ENCODE results near the gene PDCD7.
"Not testable (repeated sequence)": the region's sequence is repeated elsewhere in the genome, so short reads cannot be mapped to it uniquely, and the experiment has no call there.

The PDCD7 gene

DNA sequence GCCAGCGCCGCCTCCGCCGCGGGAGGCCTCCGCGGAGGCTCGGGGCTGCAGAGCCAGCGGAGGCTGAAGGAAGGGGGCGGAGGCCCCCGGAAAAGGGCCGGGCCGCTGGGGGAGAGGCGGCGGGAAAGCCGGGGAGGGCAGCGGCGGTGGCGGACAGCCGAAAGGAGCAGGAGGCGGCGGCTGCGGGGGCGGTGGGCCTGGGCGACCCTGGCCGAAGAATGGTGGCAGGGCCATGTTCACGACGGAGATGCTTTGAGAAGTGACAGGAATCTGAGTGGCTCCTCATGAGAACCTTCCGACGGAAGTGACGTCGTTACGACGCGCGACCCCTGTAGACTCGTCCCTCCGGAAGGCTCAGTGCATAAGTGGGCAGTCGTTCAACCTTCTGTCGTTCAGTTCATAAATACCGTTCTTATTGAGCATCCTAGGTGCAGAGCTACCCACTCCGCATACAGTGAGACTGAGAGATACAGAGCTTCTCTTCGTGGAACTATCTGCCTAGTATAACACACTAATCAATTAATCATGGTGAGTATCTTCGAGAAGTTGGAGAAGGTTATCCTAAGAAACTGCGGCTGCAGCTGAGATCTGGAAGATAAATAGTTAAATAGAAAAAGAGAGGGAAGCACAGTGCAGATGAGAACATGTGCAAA is at the start of gene PDCD7:
TSS of gene PDCD7 (minus strand) at position 261 of the 653 bp plus-strand sequence. CDS start at position 234, 27 bp downstream.
- peak; percentile 89 for DNase-seq

DNA sequence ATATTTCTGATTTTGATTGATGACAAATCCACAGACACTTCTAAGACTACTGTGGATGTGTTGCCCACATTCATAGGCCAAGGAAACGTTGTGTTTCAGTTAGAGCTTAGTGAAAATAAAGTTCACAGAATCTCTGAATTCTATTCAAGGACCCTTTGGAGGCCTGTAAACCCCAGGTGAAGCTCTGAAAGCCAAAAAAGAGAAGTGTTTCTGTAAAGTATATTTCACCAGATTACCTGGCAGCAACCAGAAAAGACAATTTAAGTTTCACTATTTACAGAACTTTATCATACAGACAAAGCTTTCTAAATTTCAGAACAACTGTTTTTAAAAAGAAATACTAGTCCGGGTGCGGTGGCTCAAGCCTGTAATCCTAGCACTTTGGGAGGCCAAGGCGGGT is 48.9 kb upstream of the PDCD7 start:
- no peak for DNase-seq

GRCh38 chr15:65181582-65182353 is 48.2 kb upstream of the PDCD7 start:
- not testable (repeated sequence) for DNase-seq

GRCh38 chr15:65180167-65180566 is 46.6 kb upstream of the PDCD7 start:
- no peak for DNase-seq

GRCh38 chr15:65177901-65178300 is 44.3 kb upstream of the PDCD7 start:
- no peak for DNase-seq

- DNase-seq = no peak
These were observed 42.4 kb upstream of the PDCD7 start for GRCh38 chr15:65176056-65176455.

DNA sequence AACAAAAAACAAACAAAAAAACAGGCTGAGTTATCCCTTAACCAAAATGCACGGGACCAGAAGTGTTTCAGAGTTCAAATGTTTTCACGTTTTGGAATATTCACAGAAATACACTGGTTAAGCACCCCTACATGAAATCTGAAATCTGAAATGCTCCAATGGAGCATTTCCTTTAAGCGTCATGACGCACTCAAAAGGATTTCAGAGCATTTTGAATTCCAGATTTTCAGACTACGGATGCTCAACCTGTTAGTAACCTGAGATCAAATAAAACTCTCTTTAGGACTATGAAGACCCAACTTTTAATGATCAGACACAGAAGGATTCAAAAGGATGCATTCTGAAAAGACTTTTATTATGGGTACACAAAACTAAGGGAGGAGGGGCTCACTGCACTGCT is 41.9 kb upstream of the PDCD7 start:
- DNase-seq = no peak

DNA sequence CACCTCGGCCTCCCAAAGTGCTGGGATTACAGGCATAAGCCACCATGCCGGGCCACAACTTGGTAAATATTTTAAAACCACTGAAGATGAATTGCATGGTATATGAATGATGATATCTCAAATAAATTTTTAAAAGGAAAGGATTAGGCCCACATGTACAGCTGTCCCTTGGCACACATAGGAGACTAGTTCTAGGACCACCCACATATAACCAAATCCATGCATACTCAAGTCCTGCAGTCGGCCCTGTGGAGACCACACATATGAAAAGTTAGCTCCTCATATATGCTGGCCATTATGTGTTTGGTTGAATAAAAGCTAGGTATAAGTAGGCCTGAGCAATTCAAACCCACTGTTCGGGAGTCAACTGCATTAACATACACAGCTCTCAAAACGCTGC is 40.9 kb upstream of the PDCD7 start:
- DNase-seq = no peak

GRCh38 chr15:65172531-65172930 is 38.9 kb upstream of the PDCD7 start:
- DNase-seq = no peak

DNA sequence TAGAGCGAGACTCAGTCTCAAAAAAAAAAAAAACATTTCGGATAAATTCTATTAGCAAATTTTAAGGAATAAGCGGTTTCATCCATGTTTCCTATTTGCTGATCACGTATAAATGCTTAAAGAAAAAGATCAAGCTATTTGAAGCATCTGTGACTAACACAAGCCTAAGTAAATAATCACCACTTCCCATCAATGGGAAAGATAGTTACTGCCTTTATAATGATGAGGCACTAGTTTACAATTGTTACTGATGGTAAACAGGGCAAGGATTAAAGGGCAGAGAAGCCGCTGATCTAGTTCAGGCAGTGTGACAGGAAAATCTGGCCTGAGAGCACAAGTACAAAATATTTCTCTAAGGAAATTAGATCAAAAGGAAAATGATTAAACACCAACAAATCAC is 37.8 kb upstream of the PDCD7 start:
- DNase-seq = no peak

- DNase-seq = no peak
These were observed 32.3 kb upstream of the PDCD7 start for GRCh38 chr15:65165875-65166274.

DNA sequence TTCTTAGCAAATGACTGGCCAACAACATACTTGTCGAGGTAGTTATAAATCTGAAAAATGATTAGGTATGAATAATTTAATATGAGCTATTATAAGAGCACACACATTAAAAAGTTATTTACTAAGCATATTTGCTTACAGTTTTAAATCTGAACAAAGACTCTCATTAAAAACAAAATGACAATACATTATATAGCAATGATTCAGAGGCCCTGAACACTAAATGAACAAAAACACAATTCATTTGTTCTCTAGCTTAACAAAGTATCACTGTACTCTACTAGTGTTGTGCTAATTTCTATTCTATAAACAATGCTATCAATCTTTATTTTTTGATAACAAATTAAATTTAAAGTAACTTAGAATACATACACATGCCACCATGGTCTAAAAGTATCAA is 30.5 kb upstream of the PDCD7 start:
- DNase-seq = no peak

GRCh38 chr15:65163041-65163440 is 29.4 kb upstream of the PDCD7 start:
- DNase-seq = no peak

- DNase-seq = no peak
These were observed 23.1 kb upstream of the PDCD7 start for GRCh38 chr15:65156692-65157091.

GRCh38 chr15:65154720-65155119 is 21.1 kb upstream of the PDCD7 start:
- DNase-seq = no peak

DNA sequence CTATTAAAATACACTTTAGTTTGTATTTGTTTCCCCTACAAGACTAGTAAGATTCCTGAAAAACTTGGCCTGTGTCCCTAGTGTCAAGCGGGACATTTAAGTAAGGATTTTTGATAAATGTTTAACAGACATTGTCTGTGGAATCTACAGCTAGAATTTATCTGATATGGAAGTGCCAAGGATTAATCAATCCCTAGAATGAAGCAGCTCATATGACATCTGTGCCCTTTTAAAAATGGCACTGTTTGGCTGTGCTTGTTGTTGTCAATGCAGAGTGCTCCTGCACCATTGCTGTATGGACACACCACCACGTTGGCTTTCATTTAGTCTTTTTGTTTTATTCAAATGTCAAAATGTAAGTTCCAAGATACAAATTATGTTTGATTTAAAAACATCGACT is 14.3 kb upstream of the PDCD7 start:
- no peak for DNase-seq

GRCh38 chr15:65146438-65146837 is 12.8 kb upstream of the PDCD7 start:
- no peak for DNase-seq

- not testable (repeated sequence) for DNase-seq
These were observed 5.0 kb upstream of the PDCD7 start for GRCh38 chr15:65138631-65139030.

GRCh38 chr15:65137893-65138292 is 4.3 kb upstream of the PDCD7 start:
- not testable (repeated sequence) for DNase-seq

DNA sequence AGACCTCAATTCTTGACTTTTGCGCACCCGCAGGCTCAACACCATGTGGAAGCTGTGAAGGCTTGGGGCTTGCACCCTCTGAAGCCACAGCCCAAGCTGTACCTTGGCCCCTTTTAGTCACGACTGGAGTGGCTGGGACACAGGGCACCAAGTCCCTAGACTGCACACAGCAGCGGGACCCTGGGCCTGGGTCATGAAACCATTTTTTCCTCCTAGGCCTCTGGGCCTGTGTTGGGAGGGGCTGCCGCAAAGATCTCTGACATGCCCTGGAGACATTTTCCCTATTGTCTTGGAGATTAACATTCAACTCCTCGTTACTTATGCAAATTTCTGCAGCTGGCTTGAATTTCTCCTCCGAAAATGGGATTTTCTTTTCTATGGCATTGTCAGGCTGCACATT is 3.5 kb upstream of the PDCD7 start:
- not testable (repeated sequence) for DNase-seq

- no peak for DNase-seq
These were observed 930 bp upstream of the PDCD7 start for GRCh38 chr15:65134538-65134937.

GRCh38 chr15:65132878-65133547 is 595 bp downstream of the PDCD7 start:
- peak; percentile 72 for DNase-seq

GRCh38 chr15:65130941-65131340 is 2.7 kb downstream of the PDCD7 start:
- DNase-seq = no peak

GRCh38 chr15:65115542-65115941 is 18.1 kb downstream of the PDCD7 start:
- no peak for DNase-seq
